GM12874 (cell line): Measurements from ENCODE around the gene NAALADL2.

ENCODE experiments used
- CTCF ChIP-seq: IDR thresholded peaks from 2 replicates; pipeline ENCODE4 v1.5.1; 2011; ENCODE audit warnings: low read depth, mild to moderate bottlenecking, control low read depth, low read length, moderate library complexity; ENCODE audit not compliant: insufficient read depth

The NAALADL2 gene

GRCh38 chr3:175192536-175192935 lies 333.4 kb downstream of the NAALADL2 start:
- no peak for TF ChIP-seq CTCF

GRCh38 chr3:175193815-175194518 lies 334.8 kb downstream of the NAALADL2 start:
- no peak for TF ChIP-seq CTCF

- TF ChIP-seq CTCF = no peak
Observed at GRCh38 chr3:175198991-175199783, 340.1 kb downstream of the NAALADL2 start.

- no peak for TF ChIP-seq CTCF
Observed at GRCh38 chr3:175199961-175200360, 340.8 kb downstream of the NAALADL2 start.

DNA sequence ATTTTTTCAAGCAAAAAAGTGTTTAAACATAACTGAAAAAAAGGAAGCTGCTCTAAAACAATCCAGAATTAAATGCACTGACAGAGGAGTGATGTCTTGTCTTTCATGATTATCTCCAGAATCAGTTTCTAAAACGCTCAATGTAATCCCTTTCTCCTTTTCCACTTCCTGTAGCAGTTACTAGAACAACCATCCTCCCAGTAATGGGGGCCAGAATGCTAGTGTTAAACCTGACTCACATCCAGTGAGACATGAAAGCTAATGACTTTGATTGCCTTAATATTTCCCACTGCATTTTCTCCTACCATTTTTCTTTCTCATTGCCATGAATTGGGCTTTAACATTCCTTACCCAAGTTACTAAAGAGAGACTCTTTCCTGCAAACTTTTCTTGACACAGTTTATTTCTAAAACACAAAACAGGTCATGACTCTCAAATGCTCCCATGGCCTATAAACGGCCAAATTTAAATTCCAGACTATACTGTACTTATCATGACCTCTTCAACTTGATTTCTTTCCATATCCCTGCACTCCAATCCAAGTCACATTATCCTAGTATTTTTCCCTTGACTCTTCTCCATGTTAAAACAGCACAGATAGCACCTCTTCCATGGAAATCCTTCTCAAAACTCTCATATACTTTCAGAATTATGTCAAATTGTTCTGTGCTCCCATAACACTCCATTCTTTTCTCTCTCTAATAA lies 341.4 kb downstream of the NAALADL2 start:
- no peak for TF ChIP-seq CTCF

DNA sequence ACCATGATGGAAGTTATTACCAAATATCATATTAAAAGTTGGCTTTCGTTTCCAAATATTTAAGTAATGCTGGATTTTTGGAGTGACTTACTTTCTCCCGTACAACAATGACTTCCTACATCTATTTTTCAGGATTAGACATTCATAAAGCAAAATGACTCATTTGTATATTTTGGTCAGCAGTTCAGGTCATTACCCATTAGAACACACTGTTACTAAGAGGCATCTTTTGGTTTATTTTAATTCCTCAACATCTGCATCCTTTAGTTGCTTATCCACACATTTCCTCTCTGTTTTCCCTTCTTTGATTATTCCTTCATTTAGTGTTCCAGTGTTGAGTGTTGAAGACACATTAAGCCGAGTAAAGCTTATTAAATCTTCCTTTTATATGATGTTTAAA lies 348.2 kb downstream of the NAALADL2 start:
- no peak for TF ChIP-seq CTCF

GRCh38 chr3:175208326-175208725 lies 349.2 kb downstream of the NAALADL2 start:
- TF ChIP-seq CTCF = no peak
